ENCODE data around the gene ING4.

DNA sequence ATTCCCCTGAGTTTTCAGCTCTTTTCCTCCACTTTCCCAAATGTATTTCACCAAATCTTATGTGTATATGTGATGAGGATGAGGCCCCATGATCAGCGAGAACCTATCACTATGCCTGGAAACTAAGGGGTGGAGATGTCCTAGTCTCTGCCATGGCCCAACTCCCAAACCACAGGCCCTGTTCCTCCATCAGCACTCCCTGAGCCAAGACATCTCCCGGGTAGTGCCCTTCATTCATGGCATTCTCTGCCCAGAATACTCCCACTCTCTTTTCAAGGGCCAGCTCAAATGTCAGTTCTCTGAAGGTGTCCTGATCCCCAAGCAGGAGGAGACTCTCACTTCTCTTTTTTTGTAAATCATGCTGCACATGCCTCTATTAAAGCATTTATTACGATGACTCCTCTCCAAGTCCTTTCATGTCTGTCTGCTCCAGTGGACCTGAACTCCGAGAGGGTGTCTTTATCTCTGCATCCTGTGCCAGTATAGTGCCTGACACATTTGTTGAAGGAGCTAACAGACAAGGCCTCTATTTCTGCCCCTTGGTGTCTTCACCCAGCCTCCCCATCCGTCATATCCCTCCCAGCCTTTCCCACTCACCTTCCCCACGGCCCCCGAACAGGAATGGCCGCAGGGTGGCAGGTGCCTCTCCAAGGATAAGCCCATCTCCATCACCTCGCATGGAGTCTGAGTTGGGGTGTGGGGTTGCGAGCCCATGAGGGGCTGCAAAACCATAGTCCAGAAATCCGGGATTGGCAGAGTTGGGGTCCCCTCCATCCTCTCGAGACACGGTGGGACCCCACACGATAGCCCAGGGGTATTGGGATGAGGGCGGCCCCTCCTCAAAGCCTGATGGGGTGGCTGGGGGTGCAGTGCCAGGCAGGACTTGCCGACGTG lies 34.0 kb upstream of the ING4 start:
- TF ChIP-seq, protein P1, sequence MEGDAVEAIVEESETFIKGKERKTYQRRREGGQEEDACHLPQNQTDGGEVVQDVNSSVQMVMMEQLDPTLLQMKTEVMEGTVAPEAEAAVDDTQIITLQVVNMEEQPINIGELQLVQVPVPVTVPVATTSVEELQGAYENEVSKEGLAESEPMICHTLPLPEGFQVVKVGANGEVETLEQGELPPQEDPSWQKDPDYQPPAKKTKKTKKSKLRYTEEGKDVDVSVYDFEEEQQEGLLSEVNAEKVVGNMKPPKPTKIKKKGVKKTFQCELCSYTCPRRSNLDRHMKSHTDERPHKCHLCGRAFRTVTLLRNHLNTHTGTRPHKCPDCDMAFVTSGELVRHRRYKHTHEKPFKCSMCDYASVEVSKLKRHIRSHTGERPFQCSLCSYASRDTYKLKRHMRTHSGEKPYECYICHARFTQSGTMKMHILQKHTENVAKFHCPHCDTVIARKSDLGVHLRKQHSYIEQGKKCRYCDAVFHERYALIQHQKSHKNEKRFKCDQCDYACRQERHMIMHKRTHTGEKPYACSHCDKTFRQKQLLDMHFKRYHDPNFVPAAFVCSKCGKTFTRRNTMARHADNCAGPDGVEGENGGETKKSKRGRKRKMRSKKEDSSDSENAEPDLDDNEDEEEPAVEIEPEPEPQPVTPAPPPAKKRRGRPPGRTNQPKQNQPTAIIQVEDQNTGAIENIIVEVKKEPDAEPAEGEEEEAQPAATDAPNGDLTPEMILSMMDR (conservative IDR thresholded peaks at IDR 0.05): no peak
- TF ChIP-seq ZFX (IDR thresholded peaks at IDR 0.05): no peak

All from C4-2B (cell line).